ENCODE data around the gene RGS6. TPM values are rescaled to one million over a fixed set of nuclear protein-coding genes. Genes with fewer than 3 reads are reported as not detected.

RGS6 gene
- total and polyA plus RNA-seq, 2 experiments from 2014 or later: 0.86 to 0.95 TPM

DNA sequence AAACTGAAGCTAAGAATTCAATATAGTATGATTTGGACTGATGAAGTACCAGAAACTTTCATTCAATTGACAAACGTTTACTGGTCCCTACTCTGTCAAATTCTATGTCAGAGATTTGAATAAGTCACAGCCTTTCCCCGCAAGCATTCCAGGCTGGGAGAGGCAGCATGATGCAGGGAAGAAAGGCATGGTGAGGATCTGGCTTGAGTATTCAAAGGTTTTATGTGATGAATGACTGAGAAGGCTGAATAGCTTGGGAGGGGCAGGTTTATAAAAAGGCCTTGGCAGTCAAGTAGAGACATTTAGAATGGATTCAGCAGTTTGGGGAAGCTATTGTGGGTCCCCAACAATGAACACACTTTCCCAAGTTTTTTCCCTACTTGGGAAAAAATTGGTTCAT lies 529.8 kb downstream of the RGS6 start:
- DNase-seq (ENCODE audit: low read depth in 1 of 2, low spot score in 1 of 2): no peak
- TF ChIP-seq, protein P1, sequence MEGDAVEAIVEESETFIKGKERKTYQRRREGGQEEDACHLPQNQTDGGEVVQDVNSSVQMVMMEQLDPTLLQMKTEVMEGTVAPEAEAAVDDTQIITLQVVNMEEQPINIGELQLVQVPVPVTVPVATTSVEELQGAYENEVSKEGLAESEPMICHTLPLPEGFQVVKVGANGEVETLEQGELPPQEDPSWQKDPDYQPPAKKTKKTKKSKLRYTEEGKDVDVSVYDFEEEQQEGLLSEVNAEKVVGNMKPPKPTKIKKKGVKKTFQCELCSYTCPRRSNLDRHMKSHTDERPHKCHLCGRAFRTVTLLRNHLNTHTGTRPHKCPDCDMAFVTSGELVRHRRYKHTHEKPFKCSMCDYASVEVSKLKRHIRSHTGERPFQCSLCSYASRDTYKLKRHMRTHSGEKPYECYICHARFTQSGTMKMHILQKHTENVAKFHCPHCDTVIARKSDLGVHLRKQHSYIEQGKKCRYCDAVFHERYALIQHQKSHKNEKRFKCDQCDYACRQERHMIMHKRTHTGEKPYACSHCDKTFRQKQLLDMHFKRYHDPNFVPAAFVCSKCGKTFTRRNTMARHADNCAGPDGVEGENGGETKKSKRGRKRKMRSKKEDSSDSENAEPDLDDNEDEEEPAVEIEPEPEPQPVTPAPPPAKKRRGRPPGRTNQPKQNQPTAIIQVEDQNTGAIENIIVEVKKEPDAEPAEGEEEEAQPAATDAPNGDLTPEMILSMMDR (IDR thresholded peaks at IDR 0.05; ENCODE audit: low read depth, low read length): no peak
- H3K27me3 ChIP-seq: no peaks in the 10 kb centered on the region

DNA sequence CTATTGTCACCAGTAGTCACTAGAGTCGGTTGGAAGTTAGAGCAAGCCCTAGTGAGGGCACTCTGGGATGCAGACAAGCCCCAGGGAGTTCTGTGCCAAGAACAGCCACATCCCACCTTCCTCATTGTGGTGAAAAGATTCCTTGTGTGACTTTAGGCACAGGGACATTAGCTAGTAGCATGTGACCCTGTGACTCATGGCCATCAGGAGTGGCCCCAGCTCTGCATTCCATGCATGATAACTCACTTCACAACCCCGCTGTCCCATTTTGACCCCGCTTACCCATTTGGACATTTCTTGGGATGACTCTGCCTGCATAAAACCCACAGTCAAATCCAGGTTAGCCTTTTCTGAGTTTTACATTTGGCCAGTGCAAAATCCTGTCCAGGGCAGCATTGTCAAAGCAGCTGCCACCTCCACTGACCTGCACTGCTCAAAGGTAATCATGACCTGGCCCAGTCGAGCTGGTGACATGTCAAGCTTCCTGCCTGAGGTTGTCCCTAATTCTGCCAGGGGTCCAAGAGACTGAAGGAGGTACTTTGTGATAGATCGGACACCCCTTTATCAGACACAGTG lies 531.1 kb downstream of the RGS6 start:
- no peak for DNase-seq (ENCODE audit: low read depth in 1 of 2, low spot score in 1 of 2)
- Histone ChIP-seq H3K9me3 (ENCODE audit: low read depth) (no peaks in the 10 kb centered on the region), H3K27me3 (no peaks in the 10 kb centered on the region), H3K36me3 (no peaks in the 10 kb centered on the region), H3K4me3 (no peak overlapping the region), H3K27ac (no peak overlapping the region), H3K4me1 (ENCODE audit: low read depth) (no peaks in the 10 kb centered on the region)
- TF ChIP-seq, protein P1 (IDR thresholded peaks at IDR 0.05; ENCODE audit: low read depth, low read length): no peak

More for the DNA sequence above, 529.8 kb downstream of the RGS6 start:
- no peak overlapping the region for H3K27ac ChIP-seq
- H3K36me3 ChIP-seq: no peaks in the 10 kb centered on the region
- H3K4me3 ChIP-seq: no peak overlapping the region
- H3K9me3 ChIP-seq (ENCODE audit: low read depth): no peaks in the 10 kb centered on the region
- H3K4me1 ChIP-seq (ENCODE audit: low read depth): peaks cover 3% of the 10 kb centered on the region

DNA sequence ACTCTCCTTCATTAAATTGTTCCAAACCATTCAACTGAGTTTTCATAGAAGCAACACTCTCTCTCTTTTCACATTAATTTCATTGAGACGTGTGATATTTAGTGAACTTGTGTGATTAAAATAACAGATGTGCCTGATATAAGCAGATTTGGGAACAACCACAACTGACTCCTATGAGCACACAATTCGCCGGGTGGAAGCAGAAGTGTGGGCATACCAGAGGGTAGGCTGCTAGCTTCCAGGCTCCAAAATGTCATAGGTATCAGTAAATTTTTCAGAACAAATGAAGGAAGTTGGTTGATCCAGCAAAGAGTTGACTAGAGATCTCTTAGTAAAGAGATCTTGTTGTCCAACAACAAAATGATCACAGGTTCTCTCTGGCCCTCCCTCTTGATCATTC lies 532.0 kb downstream of the RGS6 start:
- TF ChIP-seq, protein P1 (IDR thresholded peaks at IDR 0.05; ENCODE audit: low read depth, low read length): no peak
- H3K9me3 ChIP-seq (ENCODE audit: low read depth): no peaks in the 10 kb centered on the region
- H3K36me3 ChIP-seq: no peaks in the 10 kb centered on the region
- H3K4me3 ChIP-seq: no peak overlapping the region
- H3K27me3 ChIP-seq: no peaks in the 10 kb centered on the region
- H3K4me1 ChIP-seq (ENCODE audit: low read depth): no peaks in the 10 kb centered on the region
- no peak for DNase-seq (ENCODE audit: low read depth in 1 of 2, low spot score in 1 of 2)
- H3K27ac ChIP-seq: no peak overlapping the region

GRCh38 chr14:72466325-72466724 lies 534.1 kb downstream of the RGS6 start:
- TF ChIP-seq, protein P1 (IDR thresholded peaks at IDR 0.05; ENCODE audit: low read depth, low read length): no peak
- H3K27me3 ChIP-seq: no peaks in the 10 kb centered on the region
- no peak for DNase-seq (ENCODE audit: low read depth in 1 of 2, low spot score in 1 of 2)
- no peaks in the 10 kb centered on the region for H3K36me3 ChIP-seq
- no peaks in the 10 kb centered on the region for H3K9me3 ChIP-seq (ENCODE audit: low read depth)
- no peak overlapping the region for H3K27ac ChIP-seq
- H3K4me1 ChIP-seq (ENCODE audit: low read depth): no peaks in the 10 kb centered on the region
- no peak overlapping the region for H3K4me3 ChIP-seq

- H3K4me1 ChIP-seq (ENCODE audit: low read depth): no peaks in the 10 kb centered on the region
- H3K27me3 ChIP-seq: no peaks in the 10 kb centered on the region
- TF ChIP-seq, protein P1 (IDR thresholded peaks at IDR 0.05; ENCODE audit: low read depth, low read length): no peak
These were observed 539.1 kb downstream of the RGS6 start for GRCh38 chr14:72471346-72471745.

More at GRCh38 chr14:72471346-72471745, 539.1 kb downstream of the RGS6 start:
- Histone ChIP-seq H3K4me3 (no peak overlapping the region), H3K36me3 (no peaks in the 10 kb centered on the region), H3K27ac (no peak overlapping the region), H3K9me3 (ENCODE audit: low read depth) (no peaks in the 10 kb centered on the region)
- no peak for DNase-seq (ENCODE audit: low read depth in 1 of 2, low spot score in 1 of 2)

All from cardiac muscle cell (in vitro differentiated cells and primary cell).